ENCODE results near the gene RNF144B. TPM values are rescaled to one million over a fixed set of nuclear protein-coding genes. Genes with fewer than 3 reads are reported as not detected.

Gene RNF144B
- total RNA-seq, 4 donors from 2014 or later, result 8.4 to 47.0 (median 31.9) TPM

GRCh38 chr6:18380851-18381250, 6.3 kb upstream of the RNF144B start:
- DNase-seq (no peak), ATAC-seq (no peak)
- H3K4me3 ChIP-seq, result no peak overlapping the region
- intact Hi-C loops (cut with DNase I; ENCODE audit: low total_unique reads) (no loop called here), in situ Hi-C loops (cut with MboI; ENCODE audit: low sequenced_read_pairs in 4 of 4) (no loop called here)
- H3K36me3 ChIP-seq, result no peaks in the 10 kb centered on the region
- no peaks in the 10 kb centered on the region for H3K9me3 ChIP-seq
- H3K27ac ChIP-seq, result peak overlapping the region in 3 of 4 donors; percentile 48 to 90 (median 64)
- peaks cover 7 to 26% of the 10 kb centered on the region in 2 donors for H3K4me1 ChIP-seq
- H3K27me3 ChIP-seq, result no peaks in the 10 kb centered on the region
- TF ChIP-seq POLR2A (IDR thresholded peaks at IDR 0.05) (no peak), CTCF (IDR thresholded peaks at IDR 0.05 in 4 of 5, conservative IDR thresholded peaks at IDR 0.05 in 1 of 5) (no peak)

- in situ Hi-C loops (cut with MboI; ENCODE audit: low sequenced_read_pairs in 4 of 4) (no loop called here), intact Hi-C loops (cut with DNase I; ENCODE audit: low total_unique reads) (no loop called here)
Measured at GRCh38 chr6:18383441-18383840, 3.7 kb upstream of the RNF144B start.

GRCh38 chr6:18384621-18385020, 2.5 kb upstream of the RNF144B start:
- Histone ChIP-seq H3K27ac (peak overlapping the region; percentile 13 to 92 (median 90)), H3K4me1 (peaks cover 18 to 40% of the 10 kb centered on the region in 2 donors), H3K4me3 (no peak overlapping the region), H3K9me3 (no peaks in the 10 kb centered on the region), H3K27me3 (no peaks in the 10 kb centered on the region), H3K36me3 (no peaks in the 10 kb centered on the region)
- in situ Hi-C loops (cut with MboI; ENCODE audit: low sequenced_read_pairs in 4 of 4) (no loop called here), intact Hi-C loops (cut with DNase I; ENCODE audit: low total_unique reads) (no loop called here)
- TF ChIP-seq POLR2A (IDR thresholded peaks at IDR 0.05), result no peak
- TF ChIP-seq CTCF (IDR thresholded peaks at IDR 0.05 in 4 of 5, conservative IDR thresholded peaks at IDR 0.05 in 1 of 5), result no peak
- ATAC-seq, result no peak
- DNase-seq, result no peak

More at GRCh38 chr6:18383441-18383840, 3.7 kb upstream of the RNF144B start:
- no peak for TF ChIP-seq POLR2A (IDR thresholded peaks at IDR 0.05)
- no peak for TF ChIP-seq CTCF (IDR thresholded peaks at IDR 0.05 in 4 of 5, conservative IDR thresholded peaks at IDR 0.05 in 1 of 5)
- Histone ChIP-seq H3K4me1 (peaks cover 15 to 36% of the 10 kb centered on the region in 2 donors), H3K36me3 (no peaks in the 10 kb centered on the region), H3K4me3 (no peak overlapping the region), H3K27ac (peak overlapping the region; percentile 49 to 92 (median 90)), H3K27me3 (no peaks in the 10 kb centered on the region), H3K9me3 (no peaks in the 10 kb centered on the region)
- DNase-seq (no peak), ATAC-seq (no peak)

- H3K4me3 ChIP-seq, result peak overlapping the region; percentile 60 to 71 (median 63)
- ATAC-seq, result peak in 1 of 2 donors; percentile 38
Measured at GRCh38 chr6:18386298-18386976, 713 bp upstream of the RNF144B start.

More at GRCh38 chr6:18386298-18386976, 713 bp upstream of the RNF144B start:
- intact Hi-C loops (cut with DNase I; ENCODE audit: low total_unique reads), result loop anchor here (2.0 kb wide), 2 partner anchors 70 to 124 kb away; no protein-coding TSS in a partner anchor
- Histone ChIP-seq H3K36me3 (no peaks in the 10 kb centered on the region), H3K27ac (peak overlapping the region; percentile 87 to 92 (median 90)), H3K4me1 (peaks cover 30 to 44% of the 10 kb centered on the region in 2 donors), H3K27me3 (no peaks in the 10 kb centered on the region), H3K9me3 (no peaks in the 10 kb centered on the region)
- TF ChIP-seq CTCF (IDR thresholded peaks at IDR 0.05 in 4 of 5, conservative IDR thresholded peaks at IDR 0.05 in 1 of 5), result no peak
- no peak for TF ChIP-seq POLR2A (IDR thresholded peaks at IDR 0.05)
- in situ Hi-C loops (cut with MboI; ENCODE audit: low sequenced_read_pairs in 4 of 4), result no loop called here
- peak in 1 of 2 donors; percentile 62 for DNase-seq
